Activated T-cell treated with anti-CD3 and anti-CD28 coated beads, Interleukin-2, amount 50 U/mL, for 4 hours (primary cell): ENCODE data around the gene HCFC1. TPM values are rescaled to one million over a fixed set of nuclear protein-coding genes. Genes with fewer than 3 reads are reported as not detected.
"Not testable (repeated sequence)": the region's sequence is repeated elsewhere in the genome, so short reads cannot be mapped to it uniquely, and the experiment has no call there.

Experiments
- ATAC-seq, 2 donors: fragments of 200-7000 bp; cut with Tn5 transposase; one replicate each; pipeline ENCODE4 v1.10.0; 2021
- DNase-seq: peaks from one replicate; pipeline ENCODE4 v3.0.0-alpha.2; 2020
- H3K27me3 Mint-ChIP-seq: one replicate; pipeline ENCODE4 v1.8.0; 2021; ENCODE audit warnings: low read depth, mixed read lengths
- H3K36me3 Mint-ChIP-seq: one replicate; pipeline ENCODE4 v1.8.0; 2022; ENCODE audit warnings: mixed read lengths; ENCODE audit not compliant: insufficient read depth
- H3K4me1 Mint-ChIP-seq: one replicate; pipeline ENCODE4 v1.8.0; 2021; ENCODE audit warnings: low read depth, mixed read lengths
- H3K4me3 Mint-ChIP-seq: one replicate; pipeline ENCODE4 v1.8.0; 2021; ENCODE audit warnings: mild to moderate bottlenecking, moderate library complexity, mixed read lengths
- H3K9me3 Mint-ChIP-seq: one replicate; pipeline ENCODE4 v1.8.0; 2021; ENCODE audit warnings: mixed read lengths
- total RNA-seq, 3 donors: library from RNA; stranded (reverse); gene quantifications; one replicate each; pipeline ENCODE4 v1.2.1, GENCODE V29; 2021

HCFC1 gene
- total RNA-seq, 3 donors from 2014 or later: 140 to 162 (median 150) TPM

DNA sequence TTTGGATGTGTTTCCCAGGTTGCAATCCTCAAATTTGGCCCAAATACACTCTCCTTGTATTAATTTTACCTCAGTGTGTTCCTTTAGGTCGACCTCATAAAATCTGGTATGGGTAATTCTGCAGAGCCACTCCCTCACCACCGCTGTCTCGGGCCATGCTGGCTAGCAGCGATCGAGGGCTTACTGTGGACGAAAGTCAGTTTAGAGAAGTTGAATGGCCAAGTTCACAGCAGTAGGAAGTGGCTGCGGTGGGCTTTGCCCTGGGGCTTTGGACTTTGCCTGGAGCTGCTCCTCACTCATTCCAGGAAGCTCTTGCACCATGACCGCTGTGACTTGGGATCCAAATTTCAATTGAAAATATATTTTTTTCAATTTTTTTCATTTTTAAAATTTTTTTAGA lies 20.6 kb upstream of the HCFC1 start:
- Mint-ChIP-seq H3K9me3 (no peaks in the 10 kb centered on the region), H3K4me3 (no peak overlapping the region), H3K27me3 (no peaks in the 10 kb centered on the region), H3K36me3 (no peaks in the 10 kb centered on the region), H3K4me1 (peaks cover 17% of the 10 kb centered on the region)
- DNase-seq (no peak), ATAC-seq (no peak)

DNA sequence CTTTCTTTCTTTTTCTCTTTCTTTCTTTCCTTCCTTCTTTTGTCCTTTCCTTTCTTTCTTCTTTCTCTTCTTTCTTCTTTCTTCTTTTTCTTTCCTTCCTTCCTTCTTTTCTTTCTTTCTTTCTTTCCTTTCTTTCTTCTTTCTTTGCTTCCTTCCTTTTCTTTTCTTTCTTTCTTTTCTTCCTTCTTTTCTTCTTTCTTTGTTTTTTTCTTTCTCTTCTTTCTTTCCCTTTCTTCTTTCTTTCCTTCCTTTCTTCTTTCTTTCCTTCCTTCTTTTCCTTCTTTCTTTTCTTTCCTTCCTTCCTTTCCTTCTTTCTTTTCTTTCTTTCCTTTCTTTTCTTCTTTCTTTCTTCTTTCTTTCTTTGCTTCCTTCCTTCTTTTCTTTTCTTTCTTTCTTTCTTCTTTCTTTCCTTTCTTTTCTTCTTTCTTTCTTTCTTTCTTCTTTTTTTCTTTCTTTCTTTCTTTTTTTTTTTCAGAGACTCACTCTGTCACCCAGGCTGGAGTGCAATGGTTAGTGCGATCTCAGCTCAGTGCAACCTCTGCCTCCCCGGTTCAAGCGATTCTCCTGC lies 19.5 kb upstream of the HCFC1 start:
- no peaks in the 10 kb centered on the region for H3K9me3 Mint-ChIP-seq
- H3K36me3 Mint-ChIP-seq: no peaks in the 10 kb centered on the region
- H3K4me1 Mint-ChIP-seq: peaks cover 17% of the 10 kb centered on the region
- DNase-seq (no peak), ATAC-seq (no peak)
- H3K4me3 Mint-ChIP-seq: no peak overlapping the region
- H3K27me3 Mint-ChIP-seq: no peaks in the 10 kb centered on the region

- no peak for DNase-seq
- no peaks in the 10 kb centered on the region for H3K9me3 Mint-ChIP-seq
- H3K4me3 Mint-ChIP-seq: no peak overlapping the region
- H3K4me1 Mint-ChIP-seq: peaks cover 19% of the 10 kb centered on the region
- H3K27me3 Mint-ChIP-seq: no peaks in the 10 kb centered on the region
- ATAC-seq: no peak
- H3K36me3 Mint-ChIP-seq: no peaks in the 10 kb centered on the region
These were observed 18.5 kb upstream of the HCFC1 start for GRCh38 chrX:153989973-153990655.

DNA sequence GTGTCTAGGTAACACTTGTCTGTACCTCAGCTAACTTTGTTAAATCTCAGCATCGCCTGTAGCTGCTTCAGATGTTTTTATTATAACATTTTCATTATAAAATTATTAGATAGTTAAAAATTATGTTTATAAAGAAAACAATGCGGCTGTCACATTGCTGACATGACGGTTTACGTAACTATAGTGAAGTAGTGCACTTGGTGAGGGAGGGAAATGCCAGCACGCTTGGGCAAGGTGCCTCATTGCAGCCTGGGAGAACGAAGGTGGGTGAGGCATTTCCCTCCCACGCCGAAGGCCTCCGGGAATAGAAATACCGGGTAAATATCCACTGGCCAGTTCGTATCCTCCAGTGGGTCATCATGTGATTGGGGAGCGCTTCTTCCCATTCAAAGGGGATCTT lies 16.9 kb upstream of the HCFC1 start:
- Mint-ChIP-seq H3K4me3 (no peak overlapping the region), H3K36me3 (no peaks in the 10 kb centered on the region), H3K27me3 (no peaks in the 10 kb centered on the region), H3K4me1 (peaks cover 35% of the 10 kb centered on the region), H3K9me3 (no peaks in the 10 kb centered on the region)
- DNase-seq (no peak), ATAC-seq (no peak)

DNA sequence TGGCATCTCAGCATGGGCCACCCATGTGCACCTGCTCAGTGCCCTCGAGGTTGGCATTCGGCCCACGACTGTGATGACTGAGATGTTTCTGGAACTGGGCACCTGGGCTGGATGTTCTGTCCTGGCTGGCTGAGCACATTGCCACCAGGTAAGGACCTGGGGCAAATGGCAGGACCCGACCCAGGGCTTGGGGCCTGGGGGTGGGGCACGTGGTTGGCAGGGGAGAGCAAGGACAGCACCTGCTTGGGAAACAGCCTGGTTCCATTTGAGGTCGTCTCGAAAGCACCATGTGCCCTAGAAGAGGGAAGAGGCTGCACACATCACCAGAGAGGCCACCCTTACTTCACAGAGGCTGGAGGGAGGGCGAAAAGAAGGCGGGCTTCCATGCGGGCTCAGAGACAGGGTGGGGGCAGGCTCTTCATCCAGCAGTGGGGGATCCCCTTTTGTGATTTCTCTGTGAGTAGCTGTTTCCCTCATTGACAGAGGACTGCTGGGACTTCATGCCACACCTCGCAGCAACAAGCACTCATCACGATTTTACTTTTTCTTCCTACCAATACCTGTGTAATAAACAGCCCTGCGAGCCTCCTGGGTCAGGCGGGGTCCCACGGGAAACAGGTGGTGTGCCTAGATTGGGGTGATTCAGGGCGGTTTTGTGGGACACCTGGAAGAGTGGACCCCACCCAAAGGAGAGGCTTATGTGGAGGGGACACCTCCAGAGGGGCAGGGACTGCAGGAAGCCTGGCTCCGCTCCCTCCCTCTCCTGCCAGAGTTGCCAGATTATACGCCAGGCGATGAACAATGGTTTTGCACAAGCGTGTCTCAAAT lies 12.9 kb upstream of the HCFC1 start:
- Mint-ChIP-seq H3K27me3 (no peaks in the 10 kb centered on the region), H3K36me3 (no peaks in the 10 kb centered on the region), H3K4me1 (peaks cover 53% of the 10 kb centered on the region), H3K9me3 (no peaks in the 10 kb centered on the region), H3K4me3 (peak overlapping the region; percentile 75)
- ATAC-seq: peak; percentile 58 to 68
- no peak for DNase-seq

DNA sequence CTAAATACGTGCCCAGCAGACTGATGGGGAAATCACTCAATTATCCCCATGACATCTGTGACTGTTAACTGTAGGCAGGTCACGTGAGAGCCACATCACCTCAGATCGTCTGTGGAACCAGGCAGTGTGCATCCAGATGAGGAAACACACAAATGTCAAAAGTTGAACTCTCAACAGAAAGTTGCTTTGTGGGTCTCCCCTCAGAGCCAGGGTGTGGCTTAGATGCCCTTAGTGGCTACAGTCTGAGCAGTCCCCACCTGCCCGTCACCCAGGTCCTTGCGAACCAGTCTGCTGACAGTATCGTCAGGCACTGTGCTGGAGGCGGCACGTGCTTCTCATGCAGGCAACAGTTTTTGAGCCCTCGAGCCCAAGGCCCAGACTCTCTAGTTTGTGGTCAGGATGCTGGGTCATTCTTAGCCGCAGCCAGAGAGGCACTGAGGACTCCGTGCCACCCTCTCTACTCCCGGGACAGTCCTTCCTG lies 11.7 kb upstream of the HCFC1 start:
- Mint-ChIP-seq H3K4me3 (peak overlapping the region; percentile 29), H3K9me3 (no peaks in the 10 kb centered on the region), H3K4me1 (peaks cover 48% of the 10 kb centered on the region), H3K36me3 (no peaks in the 10 kb centered on the region), H3K27me3 (no peaks in the 10 kb centered on the region)
- DNase-seq: no peak
- no peak for ATAC-seq

GRCh38 chrX:153981771-153982533 lies 10.3 kb upstream of the HCFC1 start:
- Mint-ChIP-seq H3K9me3 (no peaks in the 10 kb centered on the region), H3K4me3 (peak overlapping the region; percentile 67), H3K4me1 (peaks cover 48% of the 10 kb centered on the region), H3K27me3 (no peaks in the 10 kb centered on the region), H3K36me3 (no peaks in the 10 kb centered on the region)
- DNase-seq: peak; percentile 48
- peak; percentile 11 to 13 for ATAC-seq

DNA sequence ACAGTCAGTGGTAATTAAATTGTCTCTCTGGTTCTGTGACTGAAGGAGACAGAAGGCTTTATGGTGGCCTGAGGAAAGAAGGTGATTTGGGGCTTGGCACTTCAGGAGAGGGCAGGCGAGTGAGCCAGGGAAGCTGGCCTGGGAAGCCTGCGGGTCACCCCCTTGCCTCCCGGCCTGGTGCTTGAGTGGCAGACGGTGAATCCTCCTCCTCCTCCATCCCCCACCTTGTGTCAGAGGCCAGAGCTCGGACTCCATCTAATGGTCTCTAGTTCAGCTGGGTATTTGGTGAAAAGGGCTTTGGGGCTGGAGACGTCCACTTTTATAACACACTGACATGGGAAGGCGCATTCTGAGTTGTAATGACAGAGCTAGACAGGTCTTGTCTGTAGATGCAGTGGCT lies 9.6 kb upstream of the HCFC1 start:
- H3K36me3 Mint-ChIP-seq: no peaks in the 10 kb centered on the region
- no peaks in the 10 kb centered on the region for H3K9me3 Mint-ChIP-seq
- peaks cover 48% of the 10 kb centered on the region for H3K4me1 Mint-ChIP-seq
- ATAC-seq (no peak), DNase-seq (no peak)
- H3K27me3 Mint-ChIP-seq: no peaks in the 10 kb centered on the region
- peak overlapping the region; percentile 67 for H3K4me3 Mint-ChIP-seq

GRCh38 chrX:153980394-153980793 lies 8.8 kb upstream of the HCFC1 start:
- H3K4me3 Mint-ChIP-seq: peak overlapping the region; percentile 62
- peaks cover 51% of the 10 kb centered on the region for H3K4me1 Mint-ChIP-seq
- peak; percentile 58 to 66 for ATAC-seq
- DNase-seq, H3K9me3 Mint-ChIP-seq, H3K36me3 Mint-ChIP-seq, H3K27me3 Mint-ChIP-seq: not testable (repeated sequence)

- Mint-ChIP-seq H3K4me3 (peak overlapping the region; percentile 29), H3K4me1 (peaks cover 19% of the 10 kb centered on the region), H3K27me3 (no peaks in the 10 kb centered on the region), H3K9me3 (no peaks in the 10 kb centered on the region), H3K36me3 (peaks cover under 1% of the 10 kb centered on the region)
- DNase-seq (no peak), ATAC-seq (no peak)
These were observed 3.2 kb upstream of the HCFC1 start for GRCh38 chrX:153974726-153975286.

DNA sequence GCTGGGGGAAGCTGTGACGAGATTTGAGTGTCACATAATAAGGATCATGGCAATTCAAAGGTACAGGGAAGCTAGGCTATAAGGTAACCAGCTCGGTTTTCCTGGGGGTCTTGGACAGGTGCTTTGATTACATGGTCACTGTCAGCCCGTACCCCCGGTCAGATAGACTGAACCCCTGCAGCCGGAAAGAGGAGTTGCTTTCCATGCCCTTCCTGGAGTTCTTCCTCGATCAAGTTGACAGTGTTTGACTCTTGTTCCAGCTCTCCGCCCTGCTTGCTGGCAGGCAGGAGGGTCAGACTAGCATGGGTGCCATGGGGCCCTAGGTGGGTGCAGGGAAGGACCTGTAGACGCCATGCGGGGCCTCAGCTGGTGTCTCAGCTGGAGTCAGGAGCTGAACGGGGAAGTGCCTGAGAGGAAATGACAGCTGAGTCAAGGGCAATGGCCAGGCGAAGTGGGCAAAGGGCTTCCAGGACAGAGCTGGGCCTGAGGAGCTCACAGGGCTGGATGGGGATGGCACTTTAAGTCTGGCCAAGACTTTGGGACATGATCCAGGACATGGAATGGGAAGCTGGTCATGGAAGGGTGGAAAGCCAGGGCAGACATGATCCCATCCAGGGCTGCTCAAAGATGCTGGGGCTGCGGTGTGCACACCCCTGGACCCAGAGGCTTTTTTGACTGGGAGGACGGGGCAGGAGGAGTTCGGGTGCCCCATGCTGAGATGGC lies 2.5 kb upstream of the HCFC1 start:
- no peak for DNase-seq
- H3K4me3 Mint-ChIP-seq: peak overlapping the region; percentile 43
- H3K4me1 Mint-ChIP-seq: peaks cover 19% of the 10 kb centered on the region
- H3K27me3 Mint-ChIP-seq: no peaks in the 10 kb centered on the region
- no peak for ATAC-seq
- H3K36me3 Mint-ChIP-seq: peaks cover 4% of the 10 kb centered on the region
- H3K9me3 Mint-ChIP-seq: no peaks in the 10 kb centered on the region

DNA sequence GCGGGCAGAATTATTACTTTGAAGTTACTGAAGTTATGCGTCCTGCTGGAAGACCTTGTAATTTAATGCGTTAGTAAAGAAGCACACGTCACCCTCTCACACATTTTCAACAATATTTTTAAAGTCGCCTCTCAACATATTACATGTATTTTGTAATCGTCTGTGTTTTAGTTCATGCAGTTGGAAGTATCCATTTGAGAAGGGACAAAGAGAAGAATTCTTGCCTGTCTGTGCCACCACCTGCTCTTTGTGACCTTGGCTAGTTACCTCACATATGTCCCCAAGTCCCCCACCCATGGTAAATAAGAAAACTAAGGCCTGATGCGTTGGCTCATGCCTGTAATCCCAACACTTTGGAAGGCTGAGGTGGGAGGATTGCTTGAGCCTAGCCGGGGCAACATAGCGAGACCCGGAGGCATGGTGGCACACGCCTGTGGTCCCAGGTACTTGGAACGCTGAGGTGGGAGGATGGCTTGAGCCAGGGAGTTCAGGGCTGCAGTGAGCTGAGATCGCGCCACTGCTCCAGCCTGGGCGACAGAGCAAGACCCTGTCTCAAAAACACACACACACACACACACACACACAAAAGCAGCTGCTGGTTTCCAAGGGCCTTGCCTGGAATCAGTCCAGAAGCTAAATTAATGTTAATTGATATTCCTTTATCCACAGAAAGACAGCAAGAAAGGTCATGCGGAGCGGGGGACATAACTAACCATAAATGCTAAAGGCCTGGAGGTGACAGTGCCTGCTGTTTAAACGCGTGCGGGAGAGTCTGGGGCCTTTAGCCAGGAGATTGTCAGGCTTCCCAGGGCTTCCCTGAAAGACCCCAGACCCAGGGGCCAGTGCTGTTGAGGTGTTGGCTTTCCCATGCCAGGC lies 1.7 kb upstream of the HCFC1 start:
- ATAC-seq: no peak
- Mint-ChIP-seq H3K36me3 (peaks cover 4% of the 10 kb centered on the region), H3K4me1 (peaks cover 19% of the 10 kb centered on the region), H3K27me3 (no peaks in the 10 kb centered on the region), H3K9me3 (no peaks in the 10 kb centered on the region), H3K4me3 (peak overlapping the region; percentile 86)
- no peak for DNase-seq
